Endothelial cell of umbilical vein (primary cell): Measurements from ENCODE around the gene ANKRD13D. TPM values are rescaled to one million over a fixed set of nuclear protein-coding genes. Genes with fewer than 3 reads are reported as not detected.

Source experiments
- BruUV-seq: library from RNA; stranded (reverse); fragments of 400-500 nt; replicated peaks from 2 replicates; lab custom pipeline; 2021; lab: Mats Ljungman, UMichigan
- CTCF ChIA-PET: fragments of 300-600, 350-600 bp; sonication (Branson Sonifier 250); formaldehyde crosslinking; loops from one replicate; lab custom pipeline; 2021; ENCODE audit warnings: antibody characterized with exemption, inconsistent platforms; lab: Charles Lee
- POLR2A ChIA-PET: fragments of 300-600, 350-600 bp; sonication (Branson Sonifier 250); formaldehyde crosslinking; loops from one replicate; lab custom pipeline; 2021; ENCODE audit warnings: antibody characterized with exemption, inconsistent platforms; lab: Charles Lee
- DNase-seq: peaks from one replicate; pipeline ENCODE4 v3.0.0-alpha.2; 2011; ENCODE audit warnings: low read depth, low spot score
- FAIRE-seq: peaks from 2 replicates; lab custom pipeline; 2011; peaks lifted over from hg19 to GRCh38; lab: Jason Lieb, UNC
- H2AFZ ChIP-seq: 2 replicates; pipeline ENCODE4 v1.6.0; 2012; ENCODE audit warnings: low read depth, low read length, control low read depth, inconsistent platforms
- H3K27ac ChIP-seq: 2 replicates; pipeline ENCODE4 v1.5.1; 2011; ENCODE audit warnings: low read depth, mild to moderate bottlenecking, control low read depth, low read length, moderate library complexity; ENCODE audit not compliant: insufficient read depth
- H3K27me3 ChIP-seq, 2 experiments: 2 replicates each; pipeline versions ENCODE4 v1.6.0 to v1.6.1; 2011; ENCODE audit warnings: low read length in 2 of 2, mixed read lengths in 1 of 2; ENCODE audit not compliant: control insufficient read depth in 2 of 2, insufficient read depth in 2 of 2
- H3K36me3 ChIP-seq, 2 experiments: 2 replicates in 1 of 2; 3 replicates in 1 of 2; pipeline ENCODE4 v1.5.1; 2011; ENCODE audit warnings: low read length in 2 of 2, mild to moderate bottlenecking in 1 of 2, moderate library complexity in 1 of 2; ENCODE audit not compliant: control insufficient read depth in 2 of 2, insufficient read depth in 2 of 2; ENCODE audit errors: extremely low read depth in 1 of 2
- H3K4me1 ChIP-seq: 3 replicates; pipeline ENCODE4 v1.5.1; 2011; ENCODE audit warnings: mild to moderate bottlenecking, low read length; ENCODE audit not compliant: control insufficient read depth, insufficient read depth; ENCODE audit errors: extremely low read depth
- H3K4me2 ChIP-seq: 2 replicates; pipeline ENCODE4 v1.6.1; 2011; ENCODE audit warnings: low read length, control low read depth, mixed read lengths; ENCODE audit not compliant: insufficient read depth
- H3K4me3 ChIP-seq, 3 experiments: fragments of 200-600 bp in 1 of 3; sonication (generic), shearing (Covaris generic) in 1 of 3; replicated peaks in 1 of 3; 2 replicates each; pipeline ENCODE4 v1.5.1; 2011 to 2016; ENCODE audit warnings: control low read depth in 3 of 3, low read length in 3 of 3, mild to moderate bottlenecking in 2 of 3, inconsistent platforms in 1 of 3, low read depth in 1 of 3, moderate library complexity in 1 of 3; ENCODE audit not compliant: insufficient read depth in 1 of 3
- H3K79me2 ChIP-seq: 2 replicates; pipeline ENCODE4 v1.6.0; 2012; ENCODE audit warnings: low read length, inconsistent platforms; ENCODE audit not compliant: control insufficient read depth, insufficient read depth
- H3K9ac ChIP-seq: replicated peaks from 2 replicates; pipeline ENCODE3; 2011; ENCODE audit warnings: low read length, control low read depth; ENCODE audit not compliant: insufficient read depth; ENCODE audit errors: extremely low read depth
- H3K9me1 ChIP-seq: replicated peaks from 3 replicates; pipeline ENCODE4 v1.6.0; 2011; ENCODE audit warnings: mild to moderate bottlenecking, low read length; ENCODE audit not compliant: control insufficient read depth, insufficient read depth; ENCODE audit errors: extremely low read depth
- H3K9me3 ChIP-seq: replicated peaks from 2 replicates; pipeline ENCODE4 v1.5.1; 2012; ENCODE audit warnings: low read length, inconsistent platforms; ENCODE audit not compliant: control insufficient read depth, insufficient read depth
- H4K20me1 ChIP-seq: replicated peaks from 2 replicates; pipeline ENCODE3; 2011; ENCODE audit warnings: mild to moderate bottlenecking, low read length; ENCODE audit not compliant: control insufficient read depth, insufficient read depth; ENCODE audit errors: extremely low read depth
- CTCF ChIP-seq, 2 donors: IDR thresholded peaks; 1 replicate in 1 of 2; 2 replicates in 1 of 2; pipeline ENCODE4 v1.5.1; 2011; ENCODE audit warnings: low read length in 2 of 2, mild to moderate bottlenecking in 2 of 2, moderate library complexity in 2 of 2, control low read depth in 1 of 2, inconsistent platforms in 1 of 2, low read depth in 1 of 2; ENCODE audit not compliant: insufficient read depth in 1 of 2; ENCODE audit errors: extremely low read depth in 1 of 2
- EZH2 ChIP-seq: IDR thresholded peaks from 2 replicates; pipeline ENCODE4 v1.6.1; 2012; ENCODE audit warnings: borderline replicate concordance, low read depth, mild to moderate bottlenecking, moderate library complexity, low read length, inconsistent platforms; ENCODE audit not compliant: severe bottlenecking
- FOS ChIP-seq: IDR thresholded peaks from 2 replicates; pipeline ENCODE4 v1.6.1; 2011; ENCODE audit warnings: mild to moderate bottlenecking, low read length, moderate library complexity, borderline replicate concordance; ENCODE audit not compliant: insufficient read depth
- GATA2 ChIP-seq: IDR thresholded peaks from 2 replicates; pipeline ENCODE4 v1.7.0; 2011; ENCODE audit warnings: low read depth, mild to moderate bottlenecking, moderate library complexity, mixed read lengths, low read length; ENCODE audit not compliant: insufficient read length, insufficient read depth
- JUN ChIP-seq: IDR thresholded peaks from 2 replicates; pipeline ENCODE4 v1.6.1; 2011; ENCODE audit warnings: borderline replicate concordance, low read depth; ENCODE audit not compliant: insufficient read length, insufficient read depth
- MAX ChIP-seq: IDR thresholded peaks from 2 replicates; pipeline ENCODE4 v1.6.1; 2011; ENCODE audit not compliant: insufficient read depth, insufficient read length
- MYC ChIP-seq: IDR thresholded peaks from one replicate; pipeline ENCODE4 v1.6.1; 2011; ENCODE audit warnings: mild to moderate bottlenecking, low read depth, low read length
- POLR2A ChIP-seq: IDR thresholded peaks from 2 replicates; pipeline ENCODE4 v1.6.1; 2012; ENCODE audit warnings: low read depth, mild to moderate bottlenecking, control low read depth, low read length
- POLR2AphosphoS5 ChIP-seq: IDR thresholded peaks from 2 replicates; pipeline ENCODE4 v1.6.1; 2012; ENCODE audit warnings: low read depth, mild to moderate bottlenecking, control low read depth, low read length, moderate library complexity; ENCODE audit not compliant: insufficient read depth
- dilution Hi-C: fragments of 300-500 bp; cut with MboI; formaldehyde crosslinking; loops from one replicate; pipeline ENCODE4 v1.15.0; 2019; ENCODE audit warnings: low sequenced_read_pairs; ENCODE audit not compliant: extremely low pct_ligation_motif_present
- intact Hi-C: fragments of 100-400 bp; cut with micrococcal nuclease; formaldehyde crosslinking; loops from one replicate; pipeline ENCODE4 v1.10.0; 2022
- polyA plus RNA-seq, 4 experiments: library from polyadenylated mRNA; depleted of rRNA in 3 of 4; stranded (reverse) in 3 of 4; unstranded in 1 of 4; fragments of >200 nt; gene quantifications; 2 replicates each; pipeline versions ENCODE4 v1.2.1 to v1.2.3, GENCODE V29; 2011 to 2012; ENCODE audit warnings: missing spikeins in 1 of 4
- total RNA-seq: library from RNA; stranded (reverse); gene quantifications from 2 replicates; pipeline ENCODE4 v1.2.3, GENCODE V29; 2021

ANKRD13D gene
- total and polyA plus RNA-seq, 2 donors (not counting 3 experiments of a cell fraction or from before 2014, with no cell fraction given) = 43.5 to 57.5 TPM

GRCh38 chr11:67282876-67283371 is 6.2 kb upstream of the ANKRD13D start:
- Histone ChIP-seq H4K20me1 (no peaks in the 10 kb centered on the region), H3K4me1 (peaks cover 7% of the 10 kb centered on the region), H3K9me1 (no peaks in the 10 kb centered on the region), H3K9me3 (no peaks in the 10 kb centered on the region), H3K4me2 (no peak overlapping the region), H3K27ac (no peak overlapping the region), H3K27me3 (no peaks in the 10 kb centered on the region), H3K4me3 (no peak overlapping the region), H3K36me3 (peaks cover 8 to 64% of the 10 kb centered on the region in 2 experiments), H2AFZ (no peak overlapping the region), H3K79me2 (peaks cover 4% of the 10 kb centered on the region), H3K9ac (no peak overlapping the region)
- DNase-seq (no peak), FAIRE-seq (no peak)
- CTCF ChIA-PET = interaction anchor here (0.8 to 1.6 kb wide), 3 partner anchors 10 to 19 kb away, joined by 3 to 5 read pairs (median 4); no protein-coding TSS in a partner anchor
- dilution Hi-C loops (no loop called here), intact Hi-C loops (no loop called here)
- BruUV-seq = no TSS peak
- TF ChIP-seq FOS (no peak), MYC (no peak), MAX (no peak), POLR2AphosphoS5 (no peak), EZH2 (no peak), GATA2 (no peak), CTCF (IDR thresholded peaks at IDR 0.05; ENCODE audit: extremely low read depth in 1 of 2, insufficient read depth in 1 of 2, low read depth in 1 of 2, low read length in 2 of 2) (no peak), JUN (no peak), POLR2A (no peak)
- POLR2A ChIA-PET = interaction anchor here (0.6 kb wide), 1 partner anchor 14 kb away, joined by 4 read pairs; no protein-coding TSS in a partner anchor
